SU-DHL-6 (cell line): ENCODE results near the gene ITGB7.

Experiments used
- H2AFZ ChIP-seq: fragments of 200-600 bp; sonication (generic); 2 replicates; pipeline ENCODE4 v1.6.1; 2014; ENCODE audit warnings: low read depth, mild to moderate bottlenecking, moderate library complexity, mixed read lengths, antibody characterized with exemption, low read length; ENCODE audit not compliant: severe bottlenecking
- H3F3A ChIP-seq: fragments of 200-600 bp; shearing (Covaris generic); 2 replicates; pipeline ENCODE4 v1.6.0; 2016; ENCODE audit warnings: antibody characterized with exemption, mild to moderate bottlenecking; ENCODE audit not compliant: insufficient read depth
- H3K27ac ChIP-seq: fragments of 200-600 bp; sonication (generic); 2 replicates; pipeline ENCODE4 v1.5.1; 2016; ENCODE audit warnings: low read depth, mild to moderate bottlenecking, low read length, moderate library complexity, mixed read lengths
- H3K27me3 ChIP-seq: fragments of 200-600 bp; sonication (generic), shearing (Covaris generic); 2 replicates; pipeline ENCODE4 v1.6.0; 2014; ENCODE audit warnings: mild to moderate bottlenecking, low read length
- H3K36me3 ChIP-seq: fragments of 200-600 bp; sonication (generic); 2 replicates; pipeline ENCODE4 v1.6.1; 2014; ENCODE audit warnings: mild to moderate bottlenecking, low read length, mixed read lengths
- H3K4me2 ChIP-seq: fragments of 300-600, 200-600 bp; shearing (Covaris generic), sonication (generic); 2 replicates; pipeline ENCODE4 v1.6.0; 2014; ENCODE audit warnings: low read length, low read depth, mild to moderate bottlenecking; ENCODE audit not compliant: poor library complexity, severe bottlenecking
- H3K4me3 ChIP-seq: fragments of 200-600 bp; sonication (generic); 2 replicates; pipeline ENCODE4 v1.5.1; 2014; ENCODE audit warnings: antibody characterized with exemption, low read length, mild to moderate bottlenecking, mixed read lengths; ENCODE audit not compliant: insufficient read depth, poor library complexity, severe bottlenecking
- H3K79me2 ChIP-seq: fragments of 200-600 bp; sonication (generic); 2 replicates; pipeline ENCODE4 v1.6.1; 2014; ENCODE audit warnings: mild to moderate bottlenecking, low read length, moderate library complexity; ENCODE audit not compliant: insufficient read depth
- H3K9ac ChIP-seq: fragments of 200-600 bp; sonication (generic); 2 replicates; pipeline ENCODE4 v1.7.0; 2014; ENCODE audit warnings: mild to moderate bottlenecking, low read length
- H3K9me2 ChIP-seq: fragments of 200-600 bp; sonication (generic); replicated peaks from 2 replicates; pipeline ENCODE4 v1.6.1; 2014; ENCODE audit warnings: low read length; ENCODE audit not compliant: insufficient read depth
- H3K9me3 ChIP-seq: fragments of 200-600 bp; sonication (generic); 2 replicates; pipeline ENCODE4 v1.6.1; 2014; ENCODE audit warnings: low read length, mixed read lengths; ENCODE audit not compliant: insufficient read depth
- H4K20me1 ChIP-seq: fragments of 200-600 bp; sonication (generic); 2 replicates; pipeline ENCODE4 v1.6.1; 2014; ENCODE audit warnings: low read depth, mild to moderate bottlenecking, antibody characterized with exemption, low read length, moderate library complexity, mixed read lengths
- EZH2phosphoT487 ChIP-seq: fragments of 200-600 bp; sonication (generic), shearing (Covaris generic); conservative IDR thresholded peaks from 2 replicates; pipeline ENCODE4 v1.6.1; 2018; ENCODE audit warnings: mild to moderate bottlenecking, antibody characterized with exemption, low read length, moderate library complexity, mixed read lengths
- TF ChIP-seq, protein P1 (sequence below): fragments of 200-600 bp; sonication (generic); IDR thresholded peaks from one replicate; pipeline ENCODE4 v1.5.1; 2017; ENCODE audit warnings: antibody characterized with exemption, mild to moderate bottlenecking, low read length, moderate library complexity; ENCODE audit not compliant: insufficient read depth, poor library complexity, severe bottlenecking

Gene ITGB7

DNA sequence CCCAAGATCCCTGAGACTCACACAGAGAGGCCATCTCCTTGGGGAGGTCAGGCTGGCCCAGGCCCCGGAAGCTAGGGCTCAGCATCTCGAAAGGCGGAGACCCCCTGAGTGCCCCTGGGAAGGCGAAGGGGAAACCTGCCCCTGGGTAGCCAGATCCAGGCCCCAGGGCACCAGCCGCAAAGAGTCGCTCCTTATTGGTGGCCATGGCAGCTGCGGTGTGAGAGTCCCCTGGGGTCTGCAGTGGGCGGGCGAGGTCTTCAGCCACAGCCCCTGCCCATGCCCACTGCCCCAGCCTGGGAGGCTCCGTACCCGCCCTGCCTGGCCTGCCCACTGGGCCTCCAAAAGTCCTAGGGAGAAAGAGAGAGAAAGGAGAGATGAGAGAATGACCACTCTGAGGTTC is 20.3 kb upstream of the ITGB7 start:
- H3K4me2 ChIP-seq = no peak overlapping the region
- no peak for TF ChIP-seq EZH2phosphoT487
- TF ChIP-seq, protein P1, sequence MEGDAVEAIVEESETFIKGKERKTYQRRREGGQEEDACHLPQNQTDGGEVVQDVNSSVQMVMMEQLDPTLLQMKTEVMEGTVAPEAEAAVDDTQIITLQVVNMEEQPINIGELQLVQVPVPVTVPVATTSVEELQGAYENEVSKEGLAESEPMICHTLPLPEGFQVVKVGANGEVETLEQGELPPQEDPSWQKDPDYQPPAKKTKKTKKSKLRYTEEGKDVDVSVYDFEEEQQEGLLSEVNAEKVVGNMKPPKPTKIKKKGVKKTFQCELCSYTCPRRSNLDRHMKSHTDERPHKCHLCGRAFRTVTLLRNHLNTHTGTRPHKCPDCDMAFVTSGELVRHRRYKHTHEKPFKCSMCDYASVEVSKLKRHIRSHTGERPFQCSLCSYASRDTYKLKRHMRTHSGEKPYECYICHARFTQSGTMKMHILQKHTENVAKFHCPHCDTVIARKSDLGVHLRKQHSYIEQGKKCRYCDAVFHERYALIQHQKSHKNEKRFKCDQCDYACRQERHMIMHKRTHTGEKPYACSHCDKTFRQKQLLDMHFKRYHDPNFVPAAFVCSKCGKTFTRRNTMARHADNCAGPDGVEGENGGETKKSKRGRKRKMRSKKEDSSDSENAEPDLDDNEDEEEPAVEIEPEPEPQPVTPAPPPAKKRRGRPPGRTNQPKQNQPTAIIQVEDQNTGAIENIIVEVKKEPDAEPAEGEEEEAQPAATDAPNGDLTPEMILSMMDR = no peak
- no peaks in the 10 kb centered on the region for H3K79me2 ChIP-seq
- no peak overlapping the region for H3K27ac ChIP-seq
- no peaks in the 10 kb centered on the region for H3K9me2 ChIP-seq
- no peaks in the 10 kb centered on the region for H4K20me1 ChIP-seq
- H3K9me3 ChIP-seq = no peaks in the 10 kb centered on the region
- no peaks in the 10 kb centered on the region for H3K36me3 ChIP-seq
- no peak overlapping the region for H2AFZ ChIP-seq
- no peaks in the 10 kb centered on the region; the same call in 1 of the 2 replicates for H3K27me3 ChIP-seq
- no peak overlapping the region for H3K4me3 ChIP-seq
- no peaks in the 10 kb centered on the region for H3F3A ChIP-seq
- no peak overlapping the region for H3K9ac ChIP-seq

DNA sequence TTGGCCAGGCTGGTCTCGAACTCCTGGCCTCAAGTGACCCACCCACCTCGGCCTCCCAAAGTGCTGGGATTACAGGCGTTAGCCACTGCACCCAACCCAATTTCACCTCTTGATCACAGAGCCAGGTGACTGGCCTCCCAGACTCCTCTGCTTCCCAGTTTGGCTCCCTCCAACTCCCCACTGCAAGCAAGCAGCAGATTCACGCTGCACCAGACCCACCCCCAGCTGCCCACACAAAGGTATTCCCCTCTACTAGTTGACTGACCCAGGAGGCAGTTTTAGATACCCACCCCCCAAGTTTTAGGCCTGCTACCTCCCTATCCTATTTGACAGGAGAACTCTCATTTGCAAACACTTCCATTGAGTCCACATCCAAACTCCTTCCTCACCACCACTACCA is 19.8 kb upstream of the ITGB7 start:
- H3K36me3 ChIP-seq = no peaks in the 10 kb centered on the region
- H3F3A ChIP-seq = 0 out of 2 replicates have a peak, but pooled peaks cover 3% of the 10 kb centered on the region
- no peak overlapping the region for H3K9ac ChIP-seq
- no peaks in the 10 kb centered on the region for H4K20me1 ChIP-seq
- H2AFZ ChIP-seq = no peak overlapping the region
- no peaks in the 10 kb centered on the region for H3K79me2 ChIP-seq
- no peaks in the 10 kb centered on the region for H3K9me3 ChIP-seq
- no peak overlapping the region for H3K27ac ChIP-seq
- no peaks in the 10 kb centered on the region; the same call in 1 of the 2 replicates for H3K27me3 ChIP-seq
- no peak overlapping the region for H3K4me3 ChIP-seq
- TF ChIP-seq, protein P1 = no peak
- TF ChIP-seq EZH2phosphoT487 = no peak
- H3K4me2 ChIP-seq = no peak overlapping the region
- no peaks in the 10 kb centered on the region for H3K9me2 ChIP-seq

- Histone ChIP-seq H3K4me2 (no peak overlapping the region), H3K9me2 (no peaks in the 10 kb centered on the region), H3K27ac (no peak overlapping the region), H3K36me3 (no peaks in the 10 kb centered on the region), H3K9ac (no peak overlapping the region), H3K9me3 (no peaks in the 10 kb centered on the region), H3K4me3 (no peak overlapping the region), H3K79me2 (no peaks in the 10 kb centered on the region), H3F3A (peaks cover 7% of the 10 kb centered on the region; the same call in 1 of the 2 replicates), H4K20me1 (no peaks in the 10 kb centered on the region), H2AFZ (no peak overlapping the region), H3K27me3 (no peaks in the 10 kb centered on the region)
- TF ChIP-seq, protein P1 = no peak
- no peak for TF ChIP-seq EZH2phosphoT487
Measured at GRCh38 chr12:53225635-53226424, 18.8 kb upstream of the ITGB7 start.
